HG02588 (cell line): ENCODE results near the gene PON1.

Experiments
- ATAC-seq: cut with Tn5 transposase; IDR thresholded peaks from one replicate; pipeline ENCODE4 v1.9.1; 2021; ENCODE audit warnings: mild to moderate bottlenecking, moderate library complexity; ENCODE audit not compliant: unreplicated experiment

PON1 gene

GRCh38 chr7:95262875-95263274, 61.5 kb downstream of the PON1 start:
- no peak for ATAC-seq

GRCh38 chr7:95261895-95262415, 62.4 kb downstream of the PON1 start:
- ATAC-seq = no peak

GRCh38 chr7:95255691-95256090, 68.6 kb downstream of the PON1 start:
- ATAC-seq = no peak

GRCh38 chr7:95253986-95254385, 70.3 kb downstream of the PON1 start:
- no peak for ATAC-seq

GRCh38 chr7:95251966-95252365, 72.4 kb downstream of the PON1 start:
- ATAC-seq = no peak

- no peak for ATAC-seq
These were observed 73.8 kb downstream of the PON1 start for GRCh38 chr7:95250571-95250970.
